Stimulated activated naive CD4-positive, alpha-beta T cell (primary cell): Measurements from ENCODE around the gene YKT6.

Experiments used
- DNase-seq, 6 experiments: peaks; one replicate each; lab custom pipeline; 2025; lab: John Stamatoyannopoulos, UW

YKT6 gene

GRCh38 chr7:44232901-44233715, 32.3 kb downstream of the YKT6 start:
- no peak for DNase-seq

- no peak for DNase-seq
Measured at GRCh38 chr7:44235066-44235465, 34.3 kb downstream of the YKT6 start.

- DNase-seq, result no peak
Measured at GRCh38 chr7:44235582-44236332, 35.0 kb downstream of the YKT6 start.

- DNase-seq, result no peak
Measured at GRCh38 chr7:44236333-44236728, 35.6 kb downstream of the YKT6 start.

- no peak for DNase-seq
Measured at GRCh38 chr7:44237696-44238095, 36.9 kb downstream of the YKT6 start.

GRCh38 chr7:44238116-44238695, 37.4 kb downstream of the YKT6 start:
- DNase-seq, result no peak

GRCh38 chr7:44239361-44239760, 38.6 kb downstream of the YKT6 start:
- no peak for DNase-seq

- no peak for DNase-seq
Measured at GRCh38 chr7:44240376-44240775, 39.6 kb downstream of the YKT6 start.

- peak; percentile 31 to 74 (median 44) for DNase-seq
Measured at GRCh38 chr7:44240983-44241510, 40.3 kb downstream of the YKT6 start.

GRCh38 chr7:44242091-44242490, 41.3 kb downstream of the YKT6 start:
- DNase-seq, result no peak

GRCh38 chr7:44244282-44244681, 43.5 kb downstream of the YKT6 start:
- peak in 2 of 6 experiments; percentile 8 to 11 for DNase-seq

- no peak for DNase-seq
Measured at GRCh38 chr7:44246396-44247113, 45.8 kb downstream of the YKT6 start.

GRCh38 chr7:44247868-44248651, 47.3 kb downstream of the YKT6 start:
- DNase-seq, result no peak

GRCh38 chr7:44249639-44250234, 49.0 kb downstream of the YKT6 start:
- DNase-seq, result no peak

- no peak for DNase-seq
Measured at GRCh38 chr7:44251269-44251668, 50.5 kb downstream of the YKT6 start.

GRCh38 chr7:44251881-44252280, 51.1 kb downstream of the YKT6 start:
- no peak for DNase-seq

GRCh38 chr7:44256459-44256858, 55.7 kb downstream of the YKT6 start:
- DNase-seq, result no peak

GRCh38 chr7:44257213-44257612, 56.4 kb downstream of the YKT6 start:
- no peak for DNase-seq

GRCh38 chr7:44257618-44258422, 57.0 kb downstream of the YKT6 start:
- DNase-seq, result peak; percentile 10 to 75 (median 58)

GRCh38 chr7:44258423-44258760, 57.6 kb downstream of the YKT6 start:
- DNase-seq, result no peak
